Nephron progenitor cell (in vitro differentiated cells): Measurements from ENCODE around the gene TPCN1.

ENCODE experiments used
- DNase-seq: peaks from one replicate; pipeline ENCODE4 v3.0.0; 2021
- H3K27ac Mint-ChIP-seq: 2 replicates; pipeline ENCODE4 v1.8.0; 2021; ENCODE audit warnings: mild to moderate bottlenecking, moderate library complexity, mixed read lengths
- H3K27me3 Mint-ChIP-seq: 2 replicates; pipeline ENCODE4 v1.8.0; 2021; ENCODE audit warnings: mild to moderate bottlenecking, low read depth, mixed read lengths; ENCODE audit not compliant: poor library complexity
- H3K36me3 Mint-ChIP-seq: 2 replicates; pipeline ENCODE4 v1.8.0; 2021; ENCODE audit warnings: low read depth, mixed read lengths
- H3K4me1 Mint-ChIP-seq: 2 replicates; pipeline ENCODE4 v1.8.0; 2021; ENCODE audit warnings: mixed read lengths
- H3K4me3 Mint-ChIP-seq: 2 replicates; pipeline ENCODE4 v1.8.0; 2021; ENCODE audit warnings: mild to moderate bottlenecking, moderate library complexity, mixed read lengths
- H3K9me3 Mint-ChIP-seq: 2 replicates; pipeline ENCODE4 v1.8.0; 2021; ENCODE audit warnings: mild to moderate bottlenecking, moderate library complexity, mixed read lengths
- CTCF ChIP-seq: fragments of 200-600 bp; sonication (generic); IDR thresholded peaks from 2 replicates; pipeline ENCODE4 v1.5.0; 2021; ENCODE audit warnings: antibody characterized with exemption

TPCN1 gene

GRCh38 chr12:113239811-113240331 lies 18.6 kb downstream of the TPCN1 start:
- TF ChIP-seq CTCF = no peak

DNA sequence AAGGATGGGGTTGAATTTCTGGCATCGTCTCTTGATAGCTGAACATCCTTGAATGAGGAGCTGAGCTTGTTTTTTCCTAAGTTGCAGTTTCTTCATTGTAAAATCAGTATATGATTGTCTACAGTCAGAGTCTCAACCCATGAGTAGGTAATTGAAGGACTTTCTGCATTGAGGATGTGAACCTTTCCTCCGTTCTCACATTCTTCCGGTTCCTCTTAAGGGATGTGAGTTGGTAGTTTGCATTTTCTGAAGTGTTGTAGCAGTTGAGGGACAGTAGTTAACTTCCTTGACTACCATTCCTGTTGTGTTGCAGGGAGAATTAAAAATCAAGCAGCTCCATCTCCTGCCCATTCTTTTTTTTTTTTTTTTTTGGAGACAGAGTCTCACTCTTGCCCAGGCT lies 19.1 kb downstream of the TPCN1 start:
- no peak overlapping the region for H3K4me3 Mint-ChIP-seq
- H3K9me3 Mint-ChIP-seq = no peaks in the 10 kb centered on the region
- H3K27ac Mint-ChIP-seq = no peak overlapping the region
- no peak for TF ChIP-seq CTCF
- H3K36me3 Mint-ChIP-seq = peaks cover 9% of the 10 kb centered on the region
- peaks cover 57% of the 10 kb centered on the region for H3K4me1 Mint-ChIP-seq
- H3K27me3 Mint-ChIP-seq = peaks cover 15% of the 10 kb centered on the region
- DNase-seq = no peak

More at GRCh38 chr12:113239811-113240331, 18.6 kb downstream of the TPCN1 start:
- H3K36me3 Mint-ChIP-seq = peaks cover 9% of the 10 kb centered on the region
- H3K9me3 Mint-ChIP-seq = no peaks in the 10 kb centered on the region
- peaks cover 58% of the 10 kb centered on the region for H3K4me1 Mint-ChIP-seq
- H3K27ac Mint-ChIP-seq = peak overlapping the region; percentile 37
- peaks cover 15% of the 10 kb centered on the region for H3K27me3 Mint-ChIP-seq
- peak overlapping the region; percentile 40 for H3K4me3 Mint-ChIP-seq
- DNase-seq = peak; percentile 55

DNA sequence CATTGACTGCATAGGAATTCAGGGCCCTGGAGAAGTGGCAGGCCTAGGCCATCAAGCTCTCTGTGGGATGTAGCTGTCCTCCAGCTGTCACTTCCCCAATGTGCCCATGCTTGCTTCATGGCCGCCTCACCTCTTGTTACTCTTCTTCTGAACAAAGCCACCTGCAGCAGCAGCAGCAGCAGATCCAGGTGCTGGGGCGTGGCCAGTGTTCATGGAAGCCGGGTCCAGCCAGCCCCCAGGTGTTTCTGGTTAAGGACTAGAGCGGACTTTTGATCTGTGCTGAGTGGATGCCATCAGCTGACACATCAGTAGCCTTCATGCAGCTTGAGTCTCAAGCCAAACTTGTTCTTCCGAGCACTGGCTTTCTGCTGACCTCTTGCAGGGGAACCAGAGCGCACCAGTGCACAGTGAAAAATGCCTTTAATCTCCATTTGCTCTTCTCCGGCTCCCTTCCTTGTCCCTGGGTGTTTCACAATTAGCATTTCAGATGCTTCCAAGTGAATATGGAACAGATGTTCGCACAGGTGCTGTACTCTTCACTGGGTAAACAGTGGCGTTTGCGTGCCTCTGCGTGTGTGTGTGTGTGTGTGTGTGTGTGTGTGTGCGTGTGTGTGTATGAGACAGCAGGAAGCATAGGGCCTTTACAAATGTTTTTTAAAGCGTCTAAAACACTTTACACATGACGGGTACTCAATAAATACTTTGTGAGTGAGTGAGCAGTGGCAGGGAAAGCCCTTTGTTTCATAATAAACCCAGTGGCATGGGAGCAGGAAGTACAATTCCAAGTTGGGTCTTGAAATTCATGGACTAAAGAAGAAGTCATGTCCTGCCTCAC lies 20.1 kb downstream of the TPCN1 start:
- H3K27ac Mint-ChIP-seq = peak overlapping the region; percentile 6
- peaks cover 5% of the 10 kb centered on the region for H3K36me3 Mint-ChIP-seq
- TF ChIP-seq CTCF = no peak
- H3K4me1 Mint-ChIP-seq = peaks cover 63% of the 10 kb centered on the region
- DNase-seq = no peak
- H3K9me3 Mint-ChIP-seq = no peaks in the 10 kb centered on the region
- peaks cover 11% of the 10 kb centered on the region for H3K27me3 Mint-ChIP-seq
- H3K4me3 Mint-ChIP-seq = no peak overlapping the region

GRCh38 chr12:113242026-113242418 lies 20.8 kb downstream of the TPCN1 start:
- Mint-ChIP-seq H3K27me3 (peaks cover 11% of the 10 kb centered on the region), H3K4me3 (no peak overlapping the region), H3K27ac (peak overlapping the region; percentile 6), H3K4me1 (peaks cover 70% of the 10 kb centered on the region), H3K36me3 (peaks cover 5% of the 10 kb centered on the region), H3K9me3 (no peaks in the 10 kb centered on the region)
- no peak for TF ChIP-seq CTCF
- DNase-seq = no peak

GRCh38 chr12:113242560-113242959 lies 21.3 kb downstream of the TPCN1 start:
- no peak overlapping the region for H3K4me3 Mint-ChIP-seq

More at GRCh38 chr12:113242560-113242959, 21.3 kb downstream of the TPCN1 start:
- H3K36me3 Mint-ChIP-seq = peaks cover 5% of the 10 kb centered on the region
- DNase-seq = no peak
- peaks cover 11% of the 10 kb centered on the region for H3K27me3 Mint-ChIP-seq
- no peak for TF ChIP-seq CTCF
- no peaks in the 10 kb centered on the region for H3K9me3 Mint-ChIP-seq
- H3K4me1 Mint-ChIP-seq = peaks cover 75% of the 10 kb centered on the region
- no peak overlapping the region for H3K27ac Mint-ChIP-seq
